ENCODE data around the gene DOC2A.
"Not testable (repeated sequence)": the region's sequence is repeated elsewhere in the genome, so short reads cannot be mapped to it uniquely, and the experiment has no call there.

Gene DOC2A

GRCh38 chr16:30026449-30026848 is 15.6 kb upstream of the DOC2A start:
- no peak for DNase-seq

- no peak for DNase-seq
These were observed 14.7 kb upstream of the DOC2A start for GRCh38 chr16:30025574-30025973.

GRCh38 chr16:30025156-30025555 is 14.3 kb upstream of the DOC2A start:
- no peak for DNase-seq

GRCh38 chr16:30024451-30024850 is 13.6 kb upstream of the DOC2A start:
- DNase-seq = no peak

- no peak for DNase-seq
These were observed 12.8 kb upstream of the DOC2A start for GRCh38 chr16:30023586-30023985.

GRCh38 chr16:30022887-30023286 is 12.1 kb upstream of the DOC2A start, which contains the start of gene C16orf92:
TSS of gene C16orf92 (plus strand) at chr16:30023198. CDS start at chr16:30023341, 143 bp downstream.
- DNase-seq = no peak

GRCh38 chr16:30018731-30019158 is 7.9 kb upstream of the DOC2A start:
- DNase-seq = no peak

- not testable (repeated sequence) for DNase-seq
These were observed 7.1 kb upstream of the DOC2A start for GRCh38 chr16:30017937-30018336.

- no peak for DNase-seq
These were observed 6.4 kb upstream of the DOC2A start for GRCh38 chr16:30017277-30017656.

- DNase-seq = no peak
These were observed 5.9 kb upstream of the DOC2A start for GRCh38 chr16:30016555-30017276.

GRCh38 chr16:30015450-30015849 is 4.6 kb upstream of the DOC2A start:
- not testable (repeated sequence) for DNase-seq

- not testable (repeated sequence) for DNase-seq
These were observed 1.8 kb upstream of the DOC2A start for GRCh38 chr16:30012598-30012997.

- DNase-seq = no peak
These were observed 1.1 kb upstream of the DOC2A start for GRCh38 chr16:30011714-30012504.

GRCh38 chr16:30009990-30010843 is 610 bp downstream of the DOC2A start:
- no peak for DNase-seq

GRCh38 chr16:30009085-30009862 is 1.6 kb downstream of the DOC2A start:
- DNase-seq = no peak

GRCh38 chr16:30007378-30007895 is 3.4 kb downstream of the DOC2A start:
- no peak for DNase-seq

GRCh38 chr16:30006659-30007377 is 4.0 kb downstream of the DOC2A start:
- no peak for DNase-seq

- no peak for DNase-seq
These were observed 4.7 kb downstream of the DOC2A start for GRCh38 chr16:30006095-30006473.

GRCh38 chr16:30005341-30006094 is 5.3 kb downstream of the DOC2A start:
- DNase-seq = peak; percentile 57

GRCh38 chr16:30004811-30005242 is 6.0 kb downstream of the DOC2A start:
- DNase-seq = no peak

GRCh38 chr16:30004424-30004776 is 6.4 kb downstream of the DOC2A start:
- DNase-seq = no peak
